Measurements from ENCODE around the gene CDC42SE2.
A peak's percentile ranks its signal among the peaks of the same experiment; 100 is the strongest.

Gene CDC42SE2

DNA sequence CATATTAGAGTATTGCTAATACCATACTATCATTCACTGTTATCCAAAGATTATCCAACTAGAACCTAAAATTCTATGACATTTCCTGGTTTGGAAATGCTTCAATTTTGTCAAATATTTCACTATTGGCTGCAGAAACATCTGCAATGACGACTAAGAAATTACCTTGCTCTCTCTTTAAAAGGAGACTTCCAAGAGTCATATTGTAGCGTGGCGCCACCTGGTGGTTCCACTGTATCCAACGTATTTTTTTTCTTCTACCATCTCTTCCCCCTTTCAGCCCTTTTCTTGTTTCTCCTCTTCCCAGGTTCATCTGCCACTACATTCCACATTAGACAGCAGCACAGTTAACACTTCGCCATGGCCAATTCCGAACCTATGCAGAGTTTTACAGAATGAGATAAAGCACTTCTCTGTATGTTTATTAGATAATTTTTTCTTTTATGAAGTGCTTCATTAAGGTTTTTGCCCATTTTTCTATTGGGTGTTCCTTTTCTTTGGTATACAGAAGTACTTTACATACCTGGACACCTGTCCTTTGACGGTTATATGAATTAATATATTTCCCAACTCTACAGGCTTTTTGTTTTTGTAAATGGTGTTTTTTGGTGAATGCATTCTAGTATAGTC, 153.5 kb downstream of the CDC42SE2 start:
- no peaks in the 10 kb centered on the region for H3K79me2 ChIP-seq (ENCODE audit: insufficient read depth, low read length)
- TF ChIP-seq, protein P1, sequence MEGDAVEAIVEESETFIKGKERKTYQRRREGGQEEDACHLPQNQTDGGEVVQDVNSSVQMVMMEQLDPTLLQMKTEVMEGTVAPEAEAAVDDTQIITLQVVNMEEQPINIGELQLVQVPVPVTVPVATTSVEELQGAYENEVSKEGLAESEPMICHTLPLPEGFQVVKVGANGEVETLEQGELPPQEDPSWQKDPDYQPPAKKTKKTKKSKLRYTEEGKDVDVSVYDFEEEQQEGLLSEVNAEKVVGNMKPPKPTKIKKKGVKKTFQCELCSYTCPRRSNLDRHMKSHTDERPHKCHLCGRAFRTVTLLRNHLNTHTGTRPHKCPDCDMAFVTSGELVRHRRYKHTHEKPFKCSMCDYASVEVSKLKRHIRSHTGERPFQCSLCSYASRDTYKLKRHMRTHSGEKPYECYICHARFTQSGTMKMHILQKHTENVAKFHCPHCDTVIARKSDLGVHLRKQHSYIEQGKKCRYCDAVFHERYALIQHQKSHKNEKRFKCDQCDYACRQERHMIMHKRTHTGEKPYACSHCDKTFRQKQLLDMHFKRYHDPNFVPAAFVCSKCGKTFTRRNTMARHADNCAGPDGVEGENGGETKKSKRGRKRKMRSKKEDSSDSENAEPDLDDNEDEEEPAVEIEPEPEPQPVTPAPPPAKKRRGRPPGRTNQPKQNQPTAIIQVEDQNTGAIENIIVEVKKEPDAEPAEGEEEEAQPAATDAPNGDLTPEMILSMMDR (IDR thresholded peaks at IDR 0.05; ENCODE audit: low read length) = peak; percentile 81
- no peak for TF ChIP-seq EZH2 (IDR thresholded peaks at IDR 0.05; ENCODE audit: borderline replicate concordance, low read length)
- H3K9ac ChIP-seq (ENCODE audit: low read length) = no peak overlapping the region
- H3K36me3 ChIP-seq (ENCODE audit: insufficient read depth, low read length) = peaks cover 43% of the 10 kb centered on the region
- no peaks in the 10 kb centered on the region for H3K9me2 ChIP-seq (ENCODE audit: low read depth, low read length)
- H3K27ac ChIP-seq (ENCODE audit: low read depth, low read length, poor library complexity, severe bottlenecking) = no peak overlapping the region
- H2AFZ ChIP-seq (ENCODE audit: low read length) = no peak overlapping the region
- no peaks in the 10 kb centered on the region; the same call in 1 of the 2 replicates for H3F3A ChIP-seq (ENCODE audit: insufficient read depth, low read length)
- no peak overlapping the region for H3K4me3 ChIP-seq (ENCODE audit: low read depth, low read length, poor library complexity, severe bottlenecking)
- no peaks in the 10 kb centered on the region for H3K27me3 ChIP-seq (ENCODE audit: insufficient read depth, low read length)
- H3K4me1 ChIP-seq (ENCODE audit: insufficient read depth, low read length, severe bottlenecking) = peaks cover 15% of the 10 kb centered on the region
- no peaks in the 10 kb centered on the region for H4K20me1 ChIP-seq (ENCODE audit: insufficient read depth, low read length)
- H3K9me3 ChIP-seq (ENCODE audit: low read length) = no peaks in the 10 kb centered on the region
- no peak overlapping the region for H3K4me2 ChIP-seq (ENCODE audit: low read length)

DNA sequence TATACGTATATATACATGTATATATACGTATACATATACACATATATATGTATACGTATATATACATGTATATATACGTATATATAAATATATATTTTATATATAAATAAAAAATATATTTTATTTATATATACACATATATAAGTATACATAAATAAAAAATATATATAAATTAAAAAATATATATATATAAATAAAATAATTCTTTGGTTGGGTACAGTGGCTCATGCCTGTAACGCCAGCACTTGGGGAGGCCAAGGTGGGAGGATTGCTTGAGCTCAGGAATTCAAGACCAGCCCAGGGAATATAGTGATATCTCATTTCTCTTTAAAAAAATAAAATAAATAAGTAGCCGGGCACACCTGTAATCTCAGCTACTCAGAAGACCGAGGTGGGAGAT, 155.0 kb downstream of the CDC42SE2 start:
- H3K4me1 ChIP-seq (ENCODE audit: insufficient read depth, low read length, severe bottlenecking) = peaks cover 15% of the 10 kb centered on the region
- H3K27ac ChIP-seq (ENCODE audit: low read depth, low read length, poor library complexity, severe bottlenecking) = no peak overlapping the region
- H3K4me2 ChIP-seq (ENCODE audit: low read length) = no peak overlapping the region
- no peaks in the 10 kb centered on the region for H4K20me1 ChIP-seq (ENCODE audit: insufficient read depth, low read length)
- H3K9ac ChIP-seq (ENCODE audit: low read length) = no peak overlapping the region
- no peaks in the 10 kb centered on the region; the same call in 1 of the 2 replicates for H3F3A ChIP-seq (ENCODE audit: insufficient read depth, low read length)
- TF ChIP-seq EZH2 (IDR thresholded peaks at IDR 0.05; ENCODE audit: borderline replicate concordance, low read length) = no peak
- TF ChIP-seq, protein P1 (IDR thresholded peaks at IDR 0.05; ENCODE audit: low read length) = no peak
- H3K36me3 ChIP-seq (ENCODE audit: insufficient read depth, low read length) = peaks cover 45% of the 10 kb centered on the region; the same call in 1 of the 2 replicates
- no peak overlapping the region for H2AFZ ChIP-seq (ENCODE audit: low read length)
- H3K27me3 ChIP-seq (ENCODE audit: insufficient read depth, low read length) = no peaks in the 10 kb centered on the region
- H3K4me3 ChIP-seq (ENCODE audit: low read depth, low read length, poor library complexity, severe bottlenecking) = no peak overlapping the region
- H3K79me2 ChIP-seq (ENCODE audit: insufficient read depth, low read length) = no peaks in the 10 kb centered on the region
- no peaks in the 10 kb centered on the region for H3K9me3 ChIP-seq (ENCODE audit: low read length)
- no peaks in the 10 kb centered on the region for H3K9me2 ChIP-seq (ENCODE audit: low read depth, low read length)

DNA sequence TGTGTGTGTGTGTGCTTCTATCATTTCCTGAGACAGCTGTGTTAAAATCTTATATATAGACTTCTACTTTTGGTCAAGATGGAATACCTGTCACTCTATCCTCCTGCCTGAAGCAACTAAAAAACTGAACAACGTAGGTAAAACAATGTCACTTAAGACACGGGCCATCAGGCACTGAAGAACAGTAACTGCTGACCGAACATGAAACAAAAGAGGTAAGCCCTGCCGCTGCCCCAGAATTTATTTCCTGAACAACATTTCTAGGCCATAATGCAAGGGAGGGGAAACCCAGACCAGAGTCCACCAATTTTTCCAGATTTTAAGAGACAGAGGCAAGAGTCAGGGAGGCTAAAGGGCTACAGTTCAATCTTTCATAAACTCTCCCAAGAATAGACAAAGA, 156.0 kb downstream of the CDC42SE2 start:
- Histone ChIP-seq H3F3A (ENCODE audit: insufficient read depth, low read length) (no peaks in the 10 kb centered on the region; the same call in 1 of the 2 replicates), H3K4me3 (ENCODE audit: low read depth, low read length, poor library complexity, severe bottlenecking) (no peak overlapping the region), H3K9me2 (ENCODE audit: low read depth, low read length) (no peaks in the 10 kb centered on the region), H3K4me2 (ENCODE audit: low read length) (no peak overlapping the region), H4K20me1 (ENCODE audit: insufficient read depth, low read length) (no peaks in the 10 kb centered on the region), H3K27ac (ENCODE audit: low read depth, low read length, poor library complexity, severe bottlenecking) (no peak overlapping the region), H2AFZ (ENCODE audit: low read length) (no peak overlapping the region), H3K27me3 (ENCODE audit: insufficient read depth, low read length) (no peaks in the 10 kb centered on the region), H3K36me3 (ENCODE audit: insufficient read depth, low read length) (peaks cover 45% of the 10 kb centered on the region; the same call in 1 of the 2 replicates), H3K79me2 (ENCODE audit: insufficient read depth, low read length) (no peaks in the 10 kb centered on the region), H3K9me3 (ENCODE audit: low read length) (no peaks in the 10 kb centered on the region), H3K4me1 (ENCODE audit: insufficient read depth, low read length, severe bottlenecking) (peaks cover 10% of the 10 kb centered on the region), H3K9ac (ENCODE audit: low read length) (no peak overlapping the region)
- TF ChIP-seq EZH2 (IDR thresholded peaks at IDR 0.05; ENCODE audit: borderline replicate concordance, low read length) = no peak
- TF ChIP-seq, protein P1 (IDR thresholded peaks at IDR 0.05; ENCODE audit: low read length) = no peak

Data from OCI-LY1 (cell line).